Astrocyte (in vitro differentiated cells and primary cell): ENCODE measurements around the gene P4HA1. TPM values are rescaled to one million over a fixed set of nuclear protein-coding genes. Genes with fewer than 3 reads are reported as not detected.
A peak's percentile ranks its signal among the peaks of the same experiment; 100 is the strongest.

Experiments
- DNase-seq: peaks from one replicate; pipeline ENCODE4 v3.0.0-alpha.2; 2010; ENCODE audit warnings: low read depth
- FAIRE-seq: peaks from 2 replicates; lab custom pipeline; 2011; peaks lifted over from hg19 to GRCh38; lab: Jason Lieb, UNC
- H2AFZ ChIP-seq: 2 replicates; pipeline ENCODE4 v1.6.0; 2012; ENCODE audit warnings: low read depth, low read length, inconsistent platforms
- H3K27ac ChIP-seq: 2 replicates; pipeline ENCODE4 v1.5.1; 2011; ENCODE audit warnings: low read depth, low read length, inconsistent platforms
- H3K27me3 ChIP-seq: 2 replicates; pipeline ENCODE4 v1.6.0; 2011; ENCODE audit warnings: low read length, inconsistent platforms; ENCODE audit not compliant: insufficient read depth
- H3K36me3 ChIP-seq: 2 replicates; pipeline ENCODE4 v1.5.1; 2011; ENCODE audit warnings: low read length, inconsistent platforms; ENCODE audit not compliant: insufficient read depth
- H3K4me1 ChIP-seq: 2 replicates; pipeline ENCODE4 v1.5.1; 2011; ENCODE audit warnings: low read length, inconsistent platforms; ENCODE audit not compliant: insufficient read depth
- H3K4me2 ChIP-seq: 2 replicates; pipeline ENCODE4 v1.6.0; 2012; ENCODE audit warnings: low read length, inconsistent platforms
- H3K4me3 ChIP-seq: 2 replicates; pipeline ENCODE4 v1.5.1; 2011; ENCODE audit warnings: low read depth, mild to moderate bottlenecking, low read length, inconsistent platforms; ENCODE audit not compliant: insufficient read depth
- H3K79me2 ChIP-seq: 2 replicates; pipeline ENCODE4 v1.6.0; 2012; ENCODE audit warnings: mild to moderate bottlenecking, low read length, inconsistent platforms; ENCODE audit not compliant: insufficient read depth
- H3K9ac ChIP-seq: 2 replicates; pipeline ENCODE4 v1.6.0; 2012; ENCODE audit warnings: mild to moderate bottlenecking, low read length, inconsistent platforms
- H3K9me3 ChIP-seq: 2 replicates; pipeline ENCODE4 v1.5.1; 2012; ENCODE audit warnings: low read depth, mild to moderate bottlenecking, low read length, inconsistent platforms; ENCODE audit not compliant: insufficient read depth
- H4K20me1 ChIP-seq: 2 replicates; pipeline ENCODE4 v1.6.0; 2012; ENCODE audit warnings: low read length, inconsistent platforms; ENCODE audit not compliant: insufficient read depth
- H3K27ac Mint-ChIP-seq: one replicate; pipeline ENCODE4 v1.8.0; 2021; ENCODE audit warnings: mild to moderate bottlenecking, mixed read lengths; ENCODE audit not compliant: unreplicated experiment
- H3K27me3 Mint-ChIP-seq: one replicate; pipeline ENCODE4 v1.8.0; 2021; ENCODE audit warnings: low read depth, mixed read lengths; ENCODE audit not compliant: unreplicated experiment
- H3K36me3 Mint-ChIP-seq: one replicate; pipeline ENCODE4 v1.8.0; 2021; ENCODE audit warnings: low read depth, mixed read lengths; ENCODE audit not compliant: unreplicated experiment
- H3K4me1 Mint-ChIP-seq: one replicate; pipeline ENCODE4 v1.8.0; 2021; ENCODE audit warnings: low read depth, mixed read lengths; ENCODE audit not compliant: unreplicated experiment
- H3K4me3 Mint-ChIP-seq: one replicate; pipeline ENCODE4 v1.8.0; 2021; ENCODE audit warnings: mild to moderate bottlenecking, moderate library complexity, mixed read lengths; ENCODE audit not compliant: unreplicated experiment
- H3K9me3 Mint-ChIP-seq: one replicate; pipeline ENCODE4 v1.8.0; 2021; ENCODE audit warnings: mild to moderate bottlenecking, mixed read lengths; ENCODE audit not compliant: unreplicated experiment
- CTCF ChIP-seq: IDR thresholded peaks from 2 replicates; pipeline ENCODE4 v1.5.1; 2011; ENCODE audit warnings: low read depth, mild to moderate bottlenecking, inconsistent platforms, low read length, moderate library complexity; ENCODE audit not compliant: insufficient read depth
- EZH2 ChIP-seq: IDR thresholded peaks from 2 replicates; pipeline ENCODE4 v1.6.1; 2012; ENCODE audit warnings: mild to moderate bottlenecking, low read length, inconsistent platforms; ENCODE audit not compliant: insufficient read depth
- total RNA-seq: library from RNA; stranded (reverse); gene quantifications from 2 replicates; pipeline ENCODE4 v1.2.1, GENCODE V29; 2021

The P4HA1 gene
- total RNA-seq, 1 donor from 2014 or later = 244 TPM

GRCh38 chr10:73061743-73062142, 34.9 kb downstream of the P4HA1 start:
- Histone ChIP-seq H3K4me3 (no peak overlapping the region), H3K27ac (no peak overlapping the region)
- no peak overlapping the region for H3K27ac Mint-ChIP-seq

GRCh38 chr10:73060738-73061635, 35.7 kb downstream of the P4HA1 start:
- Mint-ChIP-seq H3K36me3 (peaks cover 26% of the 10 kb centered on the region), H3K4me1 (peaks cover 2% of the 10 kb centered on the region), H3K4me3 (no peak overlapping the region), H3K27me3 (no peaks in the 10 kb centered on the region), H3K27ac (no peak overlapping the region), H3K9me3 (no peaks in the 10 kb centered on the region)
- Histone ChIP-seq H3K27me3 (no peaks in the 10 kb centered on the region), H3K79me2 (no peaks in the 10 kb centered on the region), H3K4me2 (no peak overlapping the region), H3K4me1 (peaks cover 4% of the 10 kb centered on the region), H2AFZ (no peak overlapping the region), H3K9me3 (no peaks in the 10 kb centered on the region), H4K20me1 (peaks cover 19% of the 10 kb centered on the region), H3K4me3 (no peak overlapping the region), H3K9ac (no peak overlapping the region), H3K27ac (no peak overlapping the region), H3K36me3 (peaks cover 2% of the 10 kb centered on the region)
- FAIRE-seq = peak; percentile 80
- no peak for DNase-seq
- TF ChIP-seq CTCF (peak; percentile 41), EZH2 (no peak)

More at GRCh38 chr10:73061743-73062142, 34.9 kb downstream of the P4HA1 start:
- Histone ChIP-seq H2AFZ (no peak overlapping the region), H3K79me2 (no peaks in the 10 kb centered on the region), H3K4me1 (peaks cover 4% of the 10 kb centered on the region), H4K20me1 (peaks cover 19% of the 10 kb centered on the region), H3K27me3 (no peaks in the 10 kb centered on the region), H3K9ac (no peak overlapping the region), H3K36me3 (peaks cover 2% of the 10 kb centered on the region), H3K9me3 (no peaks in the 10 kb centered on the region), H3K4me2 (no peak overlapping the region)
- Mint-ChIP-seq H3K4me1 (peaks cover 2% of the 10 kb centered on the region), H3K9me3 (no peaks in the 10 kb centered on the region), H3K4me3 (no peak overlapping the region), H3K27me3 (no peaks in the 10 kb centered on the region), H3K36me3 (peaks cover 26% of the 10 kb centered on the region)
- DNase-seq (no peak), FAIRE-seq (no peak)
- TF ChIP-seq EZH2 = no peak
- no peak for TF ChIP-seq CTCF

- no peak overlapping the region for H3K4me3 ChIP-seq
- H3K79me2 ChIP-seq = no peaks in the 10 kb centered on the region
- peaks cover 4% of the 10 kb centered on the region for H3K4me1 ChIP-seq
- no peak overlapping the region for H3K27ac Mint-ChIP-seq
- H4K20me1 ChIP-seq = peaks cover 19% of the 10 kb centered on the region
- peaks cover 25% of the 10 kb centered on the region for H3K36me3 Mint-ChIP-seq
- H3K27me3 ChIP-seq = no peaks in the 10 kb centered on the region
- H2AFZ ChIP-seq = no peak overlapping the region
- no peak for TF ChIP-seq EZH2
- no peak for TF ChIP-seq CTCF
- H3K4me2 ChIP-seq = no peak overlapping the region
- H3K27ac ChIP-seq = no peak overlapping the region
- H3K9me3 ChIP-seq = no peaks in the 10 kb centered on the region
- H3K9ac ChIP-seq = no peak overlapping the region
- FAIRE-seq (no peak), DNase-seq (no peak)
- H3K27me3 Mint-ChIP-seq = no peaks in the 10 kb centered on the region
- H3K4me1 Mint-ChIP-seq = peaks cover 2% of the 10 kb centered on the region
- H3K36me3 ChIP-seq = peaks cover 2% of the 10 kb centered on the region
- no peaks in the 10 kb centered on the region for H3K9me3 Mint-ChIP-seq
- H3K4me3 Mint-ChIP-seq = no peak overlapping the region
These were observed 36.5 kb downstream of the P4HA1 start for GRCh38 chr10:73060173-73060572.
